Measurements from ENCODE around the gene FTO.

Gene FTO

GRCh38 chr16:54009464-54010176, 305.7 kb downstream of the FTO start:
- no peak for DNase-seq (ENCODE audit: low read depth)

GRCh38 chr16:54015147-54015546, 311.2 kb downstream of the FTO start:
- no peak for DNase-seq (ENCODE audit: low read depth)

GRCh38 chr16:54022362-54022761, 318.4 kb downstream of the FTO start:
- DNase-seq (ENCODE audit: low read depth) = no peak

- peak; percentile 43 for DNase-seq (ENCODE audit: low read depth)
These were observed 322.5 kb downstream of the FTO start for GRCh38 chr16:54026456-54026855.

GRCh38 chr16:54027062-54027461, 323.1 kb downstream of the FTO start:
- peak; percentile 91 for DNase-seq (ENCODE audit: low read depth)

- DNase-seq (ENCODE audit: low read depth) = peak; percentile 59
These were observed 323.6 kb downstream of the FTO start for GRCh38 chr16:54027558-54027957.

- no peak for DNase-seq (ENCODE audit: low read depth)
These were observed 324.0 kb downstream of the FTO start for GRCh38 chr16:54027995-54028394.

GRCh38 chr16:54030451-54030850, 326.5 kb downstream of the FTO start:
- no peak for DNase-seq (ENCODE audit: low read depth)

- no peak for DNase-seq (ENCODE audit: low read depth)
These were observed 327.3 kb downstream of the FTO start for GRCh38 chr16:54031107-54031760.

- DNase-seq (ENCODE audit: low read depth) = no peak
These were observed 329.8 kb downstream of the FTO start for GRCh38 chr16:54033747-54034146.

GRCh38 chr16:54034684-54035083, 330.7 kb downstream of the FTO start:
- DNase-seq (ENCODE audit: low read depth) = no peak

GRCh38 chr16:54040480-54040879, 336.5 kb downstream of the FTO start:
- no peak for DNase-seq (ENCODE audit: low read depth)

- DNase-seq (ENCODE audit: low read depth) = no peak
These were observed 337.0 kb downstream of the FTO start for GRCh38 chr16:54040975-54041374.

- DNase-seq (ENCODE audit: low read depth) = no peak
These were observed 344.9 kb downstream of the FTO start for GRCh38 chr16:54048586-54049495.

- DNase-seq (ENCODE audit: low read depth) = no peak
These were observed 345.9 kb downstream of the FTO start for GRCh38 chr16:54049591-54050458.

GRCh38 chr16:54050459-54051210, 346.7 kb downstream of the FTO start:
- DNase-seq (ENCODE audit: low read depth) = no peak

GRCh38 chr16:54051821-54052220, 347.9 kb downstream of the FTO start:
- DNase-seq (ENCODE audit: low read depth) = no peak

GRCh38 chr16:54052271-54052670, 348.3 kb downstream of the FTO start:
- DNase-seq (ENCODE audit: low read depth) = no peak

GRCh38 chr16:54053891-54054820, 350.2 kb downstream of the FTO start:
- DNase-seq (ENCODE audit: low read depth) = no peak

- DNase-seq (ENCODE audit: low read depth) = no peak
These were observed 351.2 kb downstream of the FTO start for GRCh38 chr16:54055191-54055590.

All from iris pigment epithelial cell (primary cell).